ENCODE data around the gene HSPE1. TPM values are rescaled to one million over a fixed set of nuclear protein-coding genes. Genes with fewer than 3 reads are reported as not detected.

HSPE1 gene
- total RNA-seq, 3 donors from 2014 or later (not counting 1 experiment from before 2014, with no cell fraction given), result 47.6 to 70.7 (median 50.7) TPM

DNA sequence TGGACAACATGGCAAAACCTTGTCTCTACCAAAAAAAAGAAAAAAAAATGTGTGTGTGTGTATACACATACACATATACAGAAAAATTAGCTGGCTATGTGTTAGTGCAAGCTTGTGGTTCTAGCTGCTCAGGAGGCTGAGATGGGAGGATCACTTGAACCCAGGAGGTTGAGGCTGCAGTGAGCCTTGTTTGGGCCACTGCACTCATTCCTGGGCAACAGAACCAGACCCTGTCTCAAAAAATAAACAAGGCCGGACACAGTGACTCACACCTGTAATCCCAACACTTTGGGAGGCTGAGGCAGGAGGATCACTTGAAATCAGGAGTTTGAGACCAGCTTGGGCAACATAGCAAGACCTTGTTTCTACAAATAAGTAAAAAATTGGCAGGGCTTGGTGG lies 44.8 kb upstream of the HSPE1 start:
- intact Hi-C loops (cut with micrococcal nuclease), result no loop called here
- peaks cover 5% of the 10 kb centered on the region for H3K4me1 ChIP-seq (ENCODE audit: control insufficient read depth, insufficient read depth, low read length)
- no peak for ATAC-seq
- Mint-ChIP-seq H3K9me3 (no peaks in the 10 kb centered on the region), H3K4me3 (no peak overlapping the region), H3K4me1 (peaks cover 60 to 66% of the 10 kb centered on the region in 2 donors), H3K27me3 (ENCODE audit: low read depth in 2 of 2) (no peaks in the 10 kb centered on the region), H3K27ac (peak overlapping the region; percentile 3 to 100), H3K36me3 (peaks cover 7% of the 10 kb centered on the region)
- no peak overlapping the region for H3K4me3 ChIP-seq (ENCODE audit: low read length)
- no peak for DNase-seq
- H3K27ac ChIP-seq (ENCODE audit: low read length), result no peak overlapping the region
- WGBS (ENCODE audit: insufficient coverage), result 100% methylated on average over 1 of the region's 1 CpG
- H3K27me3 ChIP-seq (ENCODE audit: control insufficient read depth, insufficient read depth, low read length), result no peaks in the 10 kb centered on the region
- H3K36me3 ChIP-seq (ENCODE audit: control insufficient read depth, insufficient read depth, low read length), result peaks cover 6% of the 10 kb centered on the region
- no peak for TF ChIP-seq CTCF (IDR thresholded peaks at IDR 0.05)
- H3K9me3 ChIP-seq (ENCODE audit: control insufficient read depth, insufficient read depth, low read length), result no peaks in the 10 kb centered on the region

- peaks cover 33 to 44% of the 10 kb centered on the region in 2 donors for H3K4me1 Mint-ChIP-seq
- intact Hi-C loops (cut with micrococcal nuclease), result no loop called here
These were observed 39.5 kb upstream of the HSPE1 start for GRCh38 chr2:197460649-197461048.

GRCh38 chr2:197461057-197461456 lies 39.1 kb upstream of the HSPE1 start:
- Histone ChIP-seq H3K27ac (ENCODE audit: low read length) (no peak overlapping the region), H3K4me3 (ENCODE audit: low read length) (no peak overlapping the region), H3K4me1 (ENCODE audit: control insufficient read depth, insufficient read depth, low read length) (no peaks in the 10 kb centered on the region), H3K27me3 (ENCODE audit: control insufficient read depth, insufficient read depth, low read length) (no peaks in the 10 kb centered on the region), H3K9me3 (ENCODE audit: control insufficient read depth, insufficient read depth, low read length) (no peaks in the 10 kb centered on the region), H3K36me3 (ENCODE audit: control insufficient read depth, insufficient read depth, low read length) (peaks cover 36% of the 10 kb centered on the region)
- TF ChIP-seq CTCF (IDR thresholded peaks at IDR 0.05), result no peak
- intact Hi-C loops (cut with micrococcal nuclease), result no loop called here
- Mint-ChIP-seq H3K27ac (peak overlapping the region in 1 of 2 donors; percentile 52), H3K4me1 (peaks cover 30 to 42% of the 10 kb centered on the region in 2 donors), H3K27me3 (ENCODE audit: low read depth in 2 of 2) (no peaks in the 10 kb centered on the region), H3K9me3 (no peaks in the 10 kb centered on the region), H3K36me3 (peaks cover 2% of the 10 kb centered on the region), H3K4me3 (no peak overlapping the region)
- ATAC-seq (no peak), DNase-seq (no peak)
- 92% methylated on average over 1 of the region's 2 CpGs for WGBS (ENCODE audit: insufficient coverage)

More at GRCh38 chr2:197460649-197461048, 39.5 kb upstream of the HSPE1 start:
- ATAC-seq, result no peak
- H3K4me3 ChIP-seq (ENCODE audit: low read length), result no peak overlapping the region
- H3K4me1 ChIP-seq (ENCODE audit: control insufficient read depth, insufficient read depth, low read length), result no peaks in the 10 kb centered on the region
- no peak for TF ChIP-seq CTCF (IDR thresholded peaks at IDR 0.05)
- Mint-ChIP-seq H3K27me3 (ENCODE audit: low read depth in 2 of 2) (no peaks in the 10 kb centered on the region), H3K36me3 (no peaks in the 10 kb centered on the region), H3K9me3 (no peaks in the 10 kb centered on the region), H3K27ac (peak overlapping the region in 1 of 2 donors; percentile 52), H3K4me3 (no peak overlapping the region)
- no peaks in the 10 kb centered on the region for H3K27me3 ChIP-seq (ENCODE audit: control insufficient read depth, insufficient read depth, low read length)
- no peak overlapping the region for H3K27ac ChIP-seq (ENCODE audit: low read length)
- no peaks in the 10 kb centered on the region for H3K9me3 ChIP-seq (ENCODE audit: control insufficient read depth, insufficient read depth, low read length)
- no peak for DNase-seq
- peaks cover 34% of the 10 kb centered on the region for H3K36me3 ChIP-seq (ENCODE audit: control insufficient read depth, insufficient read depth, low read length)
- WGBS (ENCODE audit: insufficient coverage), result 88% methylated on average over 1 of the region's 4 CpGs

- WGBS (ENCODE audit: insufficient coverage), result 100% methylated on average over 1 of the region's 1 CpG
- Histone ChIP-seq H3K4me1 (ENCODE audit: control insufficient read depth, insufficient read depth, low read length) (no peaks in the 10 kb centered on the region), H3K27ac (ENCODE audit: low read length) (no peak overlapping the region), H3K9me3 (ENCODE audit: control insufficient read depth, insufficient read depth, low read length) (no peaks in the 10 kb centered on the region), H3K36me3 (ENCODE audit: control insufficient read depth, insufficient read depth, low read length) (peaks cover 62% of the 10 kb centered on the region), H3K4me3 (ENCODE audit: low read length) (no peak overlapping the region), H3K27me3 (ENCODE audit: control insufficient read depth, insufficient read depth, low read length) (no peaks in the 10 kb centered on the region)
- DNase-seq (no peak), ATAC-seq (no peak)
- Mint-ChIP-seq H3K9me3 (no peaks in the 10 kb centered on the region), H3K36me3 (peaks cover 8% of the 10 kb centered on the region), H3K4me3 (no peak overlapping the region), H3K4me1 (peaks cover 20 to 24% of the 10 kb centered on the region in 2 donors), H3K27ac (peak overlapping the region in 1 of 2 donors; percentile 29), H3K27me3 (ENCODE audit: low read depth in 2 of 2) (no peaks in the 10 kb centered on the region)
- intact Hi-C loops (cut with micrococcal nuclease), result no loop called here
- no peak for TF ChIP-seq CTCF (IDR thresholded peaks at IDR 0.05)
These were observed 36.0 kb upstream of the HSPE1 start for GRCh38 chr2:197464175-197464574.
